IMR-90 (cell line): ENCODE measurements around the gene VPS52.

Experiments used
- CEBPB ChIP-seq: IDR thresholded peaks from 2 replicates; pipeline ENCODE4 v1.6.1; 2012; ENCODE audit warnings: low read depth, low read length, improper control_type of control experiment
- CTCF ChIP-seq: conservative IDR thresholded peaks from 2 replicates; pipeline ENCODE4 v1.5.1; 2012; ENCODE audit warnings: mild to moderate bottlenecking, low read depth, low read length, improper control_type of control experiment
- FOS ChIP-seq: fragments of 150-350 bp; IDR thresholded peaks from 2 replicates; pipeline ENCODE4 v1.6.1; 2016; ENCODE audit warnings: low read depth, low read length
- MAFK ChIP-seq: IDR thresholded peaks from 2 replicates; pipeline ENCODE4 v1.6.1; 2012; ENCODE audit warnings: low read depth, low read length, improper control_type of control experiment
- MXI1 ChIP-seq: IDR thresholded peaks from 2 replicates; pipeline ENCODE4 v1.6.1; 2012; ENCODE audit warnings: low read depth, mild to moderate bottlenecking, low read length, moderate library complexity, borderline replicate concordance
- POLR2A ChIP-seq: IDR thresholded peaks from 2 replicates; pipeline ENCODE4 v1.6.1; 2012; ENCODE audit warnings: mild to moderate bottlenecking, low read depth, low read length
- RAD21 ChIP-seq: IDR thresholded peaks from 2 replicates; pipeline ENCODE4 v1.6.1; 2012; ENCODE audit warnings: low read length, improper control_type of control experiment
- RCOR1 ChIP-seq: IDR thresholded peaks from 2 replicates; pipeline ENCODE4 v1.6.1; 2012; ENCODE audit warnings: mild to moderate bottlenecking, low read length, improper control_type of control experiment; ENCODE audit not compliant: insufficient replicate concordance
- RFX5 ChIP-seq: IDR thresholded peaks from 2 replicates; pipeline ENCODE4 v1.8.0; 2012; ENCODE audit warnings: low read depth, mild to moderate bottlenecking, low read length, moderate library complexity
- SMC3 ChIP-seq: fragments of 150-350 bp; IDR thresholded peaks from 2 replicates; pipeline ENCODE4 v1.6.1; 2016; ENCODE audit warnings: low read depth, mild to moderate bottlenecking, antibody characterized with exemption, low read length, moderate library complexity

- TF ChIP-seq POLR2A (no peak), MAFK (no peak), CTCF (no peak), RAD21 (no peak), FOS (no peak), CEBPB (no peak), RCOR1 (no peak), MXI1 (no peak), RFX5 (no peak), SMC3 (no peak)
These were observed 7.6 kb upstream of the VPS52 start for GRCh38 chr6:33279257-33279695.
